GM23338 (cell line): ENCODE measurements around the gene MED19. TPM values are rescaled to one million over a fixed set of nuclear protein-coding genes. Genes with fewer than 3 reads are reported as not detected.
"Not testable (repeated sequence)": the region's sequence is repeated elsewhere in the genome, so short reads cannot be mapped to it uniquely, and the experiment has no call there.

Source experiments
- ATAC-seq: fragments of 200-7000 bp; cut with Tn5 transposase; 3 replicates; pipeline ENCODE4 v1.9.1; 2020
- DNase-seq: peaks from one replicate; pipeline ENCODE4 v3.0.0-alpha.2; 2015; ENCODE audit warnings: low spot score
- H2AFZ ChIP-seq: fragments of 200-600 bp; sonication (generic); 2 replicates; pipeline ENCODE4 v1.8.0; 2016; ENCODE audit warnings: antibody characterized with exemption, mild to moderate bottlenecking, moderate library complexity
- H3F3A ChIP-seq: fragments of 200-600 bp; sonication (generic); replicated peaks from 2 replicates; pipeline ENCODE4 v1.8.0; 2017; ENCODE audit warnings: antibody characterized with exemption, mixed run types, low read depth
- H3K27ac ChIP-seq: fragments of 200-600 bp; sonication (generic); 2 replicates; pipeline ENCODE4 v1.6.1; 2016; ENCODE audit warnings: low read depth
- H3K27me3 ChIP-seq: fragments of 200-600 bp; sonication (generic); 2 replicates; pipeline ENCODE4 v1.8.0; 2016; ENCODE audit warnings: mild to moderate bottlenecking, mixed run types, moderate library complexity; ENCODE audit not compliant: insufficient read depth
- H3K36me3 ChIP-seq: fragments of 200-600 bp; sonication (generic); 2 replicates; pipeline ENCODE4 v1.8.0; 2016; ENCODE audit warnings: mild to moderate bottlenecking; ENCODE audit not compliant: insufficient read depth
- H3K4me1 ChIP-seq: fragments of 200-600 bp; sonication (generic); 2 replicates; pipeline ENCODE4 v1.8.0; 2016; ENCODE audit warnings: mild to moderate bottlenecking, moderate library complexity; ENCODE audit not compliant: insufficient read depth
- H3K4me2 ChIP-seq: fragments of 200-600 bp; sonication (generic); 2 replicates; pipeline ENCODE4 v1.7.1; 2017; ENCODE audit warnings: mixed run types
- H3K4me3 ChIP-seq: fragments of 200-600 bp; sonication (generic); 2 replicates; pipeline ENCODE4 v1.6.1; 2016; ENCODE audit warnings: mixed run types
- H3K79me2 ChIP-seq: fragments of 200-600 bp; sonication (generic); replicated peaks from 2 replicates; pipeline ENCODE4 v1.8.0; 2017; ENCODE audit warnings: mild to moderate bottlenecking; ENCODE audit not compliant: insufficient read depth
- H3K9me2 ChIP-seq: fragments of 200-600 bp; sonication (generic); 2 replicates; pipeline ENCODE4 v1.8.0; 2017; ENCODE audit not compliant: insufficient read depth
- H4K20me1 ChIP-seq: fragments of 200-600 bp; sonication (generic); replicated peaks from 2 replicates; pipeline ENCODE4 v1.8.0; 2017; ENCODE audit warnings: mild to moderate bottlenecking; ENCODE audit not compliant: insufficient read depth
- H3K27ac Mint-ChIP-seq: 2 replicates; pipeline ENCODE4 v1.8.0; 2020; ENCODE audit warnings: inconsistent platforms, mild to moderate bottlenecking, moderate library complexity, mixed read lengths
- H3K27me3 Mint-ChIP-seq: 3 replicates; pipeline ENCODE4 v1.8.0; 2022; ENCODE audit warnings: low read depth, mild to moderate bottlenecking, moderate library complexity, mixed read lengths, inconsistent platforms; ENCODE audit not compliant: insufficient read depth, poor library complexity
- H3K36me3 Mint-ChIP-seq: 3 replicates; pipeline ENCODE4 v1.8.0; 2021; ENCODE audit warnings: low read depth, mild to moderate bottlenecking, inconsistent platforms, moderate library complexity, mixed read lengths
- H3K4me1 Mint-ChIP-seq: 3 replicates; pipeline ENCODE4 v1.8.0; 2020; ENCODE audit warnings: mild to moderate bottlenecking, inconsistent platforms, mixed read lengths
- H3K4me3 Mint-ChIP-seq: 3 replicates; pipeline ENCODE4 v1.8.0; 2021; ENCODE audit warnings: moderate library complexity, mild to moderate bottlenecking, inconsistent platforms, mixed read lengths
- H3K9me3 Mint-ChIP-seq: 3 replicates; pipeline ENCODE4 v1.8.0; 2020; ENCODE audit warnings: moderate library complexity, mild to moderate bottlenecking, inconsistent platforms, mixed read lengths
- CREB1 ChIP-seq: fragments of 250-450 bp; sonication (Bioruptor Pico); IDR thresholded peaks from 2 replicates; pipeline ENCODE4 v1.5.0; 2020; ENCODE audit warnings: low read depth, mild to moderate bottlenecking, moderate library complexity
- EZH2phosphoT487 ChIP-seq: fragments of 200-600 bp; sonication (generic); IDR thresholded peaks from one replicate; pipeline ENCODE4 v1.8.1; 2018; ENCODE audit warnings: antibody characterized with exemption; ENCODE audit not compliant: unreplicated experiment
- NANOG ChIP-seq: IDR thresholded peaks from 2 replicates; pipeline ENCODE4 v1.6.1; 2016; ENCODE audit warnings: antibody characterized with exemption, borderline replicate concordance
- ZNF114 ChIP-seq: fragments of 250-450 bp; sonication (Bioruptor Pico); IDR thresholded peaks from 2 replicates; pipeline ENCODE4 v1.5.0; 2020; ENCODE audit warnings: mild to moderate bottlenecking, moderate library complexity
- ZNF331 ChIP-seq: fragments of 250-450 bp; sonication (Bioruptor Pico); IDR thresholded peaks from 2 replicates; pipeline ENCODE4 v1.5.0; 2020; ENCODE audit warnings: low read depth, mild to moderate bottlenecking, moderate library complexity
- polyA plus RNA-seq: library from polyadenylated mRNA; unstranded; fragments of >200 nt; fragmentation: Nextera tagmentation; extraction: Ambion mirVana; gene quantifications from 2 replicates; pipeline ENCODE4 v1.2.1, GENCODE V29; 2016
- total RNA-seq: library from RNA; depleted of rRNA; stranded (reverse); fragments of >200 nt; shearing (Covaris generic); gene quantifications from 2 replicates; pipeline ENCODE4 v1.2.3, GENCODE V29; 2014
- TF ChIP-seq, protein P1 (sequence below): IDR thresholded peaks from one replicate; pipeline ENCODE4 v1.6.1; 2018; ENCODE audit warnings: antibody characterized with exemption; ENCODE audit not compliant: unreplicated experiment
- TF ChIP-seq, protein P2 (sequence below), 2 experiments: fragments of 200-600 bp in 1 of 2; sonication (generic) in 1 of 2; conservative IDR thresholded peaks; 2 replicates each; pipeline versions ENCODE4 v1.5.1 to v1.6.1; 2016 to 2017; ENCODE audit warnings: antibody characterized with exemption in 2 of 2, low read depth in 2 of 2, mild to moderate bottlenecking in 2 of 2, moderate library complexity in 1 of 2
- TF ChIP-seq, protein P3 (sequence below): fragments of 250-450 bp; sonication (Bioruptor Pico); IDR thresholded peaks from 2 replicates; pipeline ENCODE4 v1.5.0; 2020; ENCODE audit warnings: mild to moderate bottlenecking, moderate library complexity

Gene MED19
- total and polyA plus RNA-seq, 2 experiments from 2014 or later = 17.7 to 64.9 TPM

DNA sequence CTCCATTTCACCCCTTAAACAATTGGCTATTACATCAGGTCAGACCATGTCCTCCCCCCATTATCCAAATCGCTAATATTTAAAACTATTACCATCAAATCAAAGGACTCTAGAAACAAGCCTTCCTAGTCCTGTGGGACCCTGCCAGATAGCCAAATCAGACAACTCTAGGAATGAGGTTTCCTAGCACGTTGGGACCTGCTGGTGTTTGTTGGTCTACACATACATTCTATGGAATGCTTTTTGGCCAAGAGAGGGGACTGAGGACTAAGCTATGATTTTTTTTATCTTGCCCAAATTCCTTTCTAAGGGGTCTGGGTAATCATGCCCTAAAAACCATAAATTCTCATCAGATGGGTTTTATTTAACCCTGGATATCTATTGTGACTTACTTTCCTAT lies 15.2 kb upstream of the MED19 start:
- Mint-ChIP-seq H3K4me3 (no peak overlapping the region), H3K4me1 (peaks cover 27% of the 10 kb centered on the region), H3K9me3 (no peaks in the 10 kb centered on the region), H3K27me3 (no peaks in the 10 kb centered on the region), H3K27ac (no peak overlapping the region), H3K36me3 (peaks cover 14% of the 10 kb centered on the region; the same call in 2 of the 3 replicates)
- peaks cover 100% of the 10 kb centered on the region for H3K79me2 ChIP-seq
- peaks cover 16% of the 10 kb centered on the region for H3K4me1 ChIP-seq
- no peak for ATAC-seq
- peak overlapping the region; percentile 30 for H3K27ac ChIP-seq
- H3F3A ChIP-seq = peaks cover 14% of the 10 kb centered on the region; the same call in 1 of the 2 replicates
- TF ChIP-seq ZNF114 (CRISPR knock-in tag) (no peak), ZNF331 (CRISPR knock-in tag) (no peak), EZH2phosphoT487 (no peak), CREB1 (CRISPR knock-in tag) (no peak), NANOG (no peak)
- TF ChIP-seq, protein P1, sequence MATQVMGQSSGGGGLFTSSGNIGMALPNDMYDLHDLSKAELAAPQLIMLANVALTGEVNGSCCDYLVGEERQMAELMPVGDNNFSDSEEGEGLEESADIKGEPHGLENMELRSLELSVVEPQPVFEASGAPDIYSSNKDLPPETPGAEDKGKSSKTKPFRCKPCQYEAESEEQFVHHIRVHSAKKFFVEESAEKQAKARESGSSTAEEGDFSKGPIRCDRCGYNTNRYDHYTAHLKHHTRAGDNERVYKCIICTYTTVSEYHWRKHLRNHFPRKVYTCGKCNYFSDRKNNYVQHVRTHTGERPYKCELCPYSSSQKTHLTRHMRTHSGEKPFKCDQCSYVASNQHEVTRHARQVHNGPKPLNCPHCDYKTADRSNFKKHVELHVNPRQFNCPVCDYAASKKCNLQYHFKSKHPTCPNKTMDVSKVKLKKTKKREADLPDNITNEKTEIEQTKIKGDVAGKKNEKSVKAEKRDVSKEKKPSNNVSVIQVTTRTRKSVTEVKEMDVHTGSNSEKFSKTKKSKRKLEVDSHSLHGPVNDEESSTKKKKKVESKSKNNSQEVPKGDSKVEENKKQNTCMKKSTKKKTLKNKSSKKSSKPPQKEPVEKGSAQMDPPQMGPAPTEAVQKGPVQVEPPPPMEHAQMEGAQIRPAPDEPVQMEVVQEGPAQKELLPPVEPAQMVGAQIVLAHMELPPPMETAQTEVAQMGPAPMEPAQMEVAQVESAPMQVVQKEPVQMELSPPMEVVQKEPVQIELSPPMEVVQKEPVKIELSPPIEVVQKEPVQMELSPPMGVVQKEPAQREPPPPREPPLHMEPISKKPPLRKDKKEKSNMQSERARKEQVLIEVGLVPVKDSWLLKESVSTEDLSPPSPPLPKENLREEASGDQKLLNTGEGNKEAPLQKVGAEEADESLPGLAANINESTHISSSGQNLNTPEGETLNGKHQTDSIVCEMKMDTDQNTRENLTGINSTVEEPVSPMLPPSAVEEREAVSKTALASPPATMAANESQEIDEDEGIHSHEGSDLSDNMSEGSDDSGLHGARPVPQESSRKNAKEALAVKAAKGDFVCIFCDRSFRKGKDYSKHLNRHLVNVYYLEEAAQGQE = no peak
- TF ChIP-seq, protein P2, sequence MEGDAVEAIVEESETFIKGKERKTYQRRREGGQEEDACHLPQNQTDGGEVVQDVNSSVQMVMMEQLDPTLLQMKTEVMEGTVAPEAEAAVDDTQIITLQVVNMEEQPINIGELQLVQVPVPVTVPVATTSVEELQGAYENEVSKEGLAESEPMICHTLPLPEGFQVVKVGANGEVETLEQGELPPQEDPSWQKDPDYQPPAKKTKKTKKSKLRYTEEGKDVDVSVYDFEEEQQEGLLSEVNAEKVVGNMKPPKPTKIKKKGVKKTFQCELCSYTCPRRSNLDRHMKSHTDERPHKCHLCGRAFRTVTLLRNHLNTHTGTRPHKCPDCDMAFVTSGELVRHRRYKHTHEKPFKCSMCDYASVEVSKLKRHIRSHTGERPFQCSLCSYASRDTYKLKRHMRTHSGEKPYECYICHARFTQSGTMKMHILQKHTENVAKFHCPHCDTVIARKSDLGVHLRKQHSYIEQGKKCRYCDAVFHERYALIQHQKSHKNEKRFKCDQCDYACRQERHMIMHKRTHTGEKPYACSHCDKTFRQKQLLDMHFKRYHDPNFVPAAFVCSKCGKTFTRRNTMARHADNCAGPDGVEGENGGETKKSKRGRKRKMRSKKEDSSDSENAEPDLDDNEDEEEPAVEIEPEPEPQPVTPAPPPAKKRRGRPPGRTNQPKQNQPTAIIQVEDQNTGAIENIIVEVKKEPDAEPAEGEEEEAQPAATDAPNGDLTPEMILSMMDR (conservative IDR thresholded peaks at IDR 0.05; ENCODE audit: low read depth in 2 of 2) = no peak
- TF ChIP-seq, protein P3, sequence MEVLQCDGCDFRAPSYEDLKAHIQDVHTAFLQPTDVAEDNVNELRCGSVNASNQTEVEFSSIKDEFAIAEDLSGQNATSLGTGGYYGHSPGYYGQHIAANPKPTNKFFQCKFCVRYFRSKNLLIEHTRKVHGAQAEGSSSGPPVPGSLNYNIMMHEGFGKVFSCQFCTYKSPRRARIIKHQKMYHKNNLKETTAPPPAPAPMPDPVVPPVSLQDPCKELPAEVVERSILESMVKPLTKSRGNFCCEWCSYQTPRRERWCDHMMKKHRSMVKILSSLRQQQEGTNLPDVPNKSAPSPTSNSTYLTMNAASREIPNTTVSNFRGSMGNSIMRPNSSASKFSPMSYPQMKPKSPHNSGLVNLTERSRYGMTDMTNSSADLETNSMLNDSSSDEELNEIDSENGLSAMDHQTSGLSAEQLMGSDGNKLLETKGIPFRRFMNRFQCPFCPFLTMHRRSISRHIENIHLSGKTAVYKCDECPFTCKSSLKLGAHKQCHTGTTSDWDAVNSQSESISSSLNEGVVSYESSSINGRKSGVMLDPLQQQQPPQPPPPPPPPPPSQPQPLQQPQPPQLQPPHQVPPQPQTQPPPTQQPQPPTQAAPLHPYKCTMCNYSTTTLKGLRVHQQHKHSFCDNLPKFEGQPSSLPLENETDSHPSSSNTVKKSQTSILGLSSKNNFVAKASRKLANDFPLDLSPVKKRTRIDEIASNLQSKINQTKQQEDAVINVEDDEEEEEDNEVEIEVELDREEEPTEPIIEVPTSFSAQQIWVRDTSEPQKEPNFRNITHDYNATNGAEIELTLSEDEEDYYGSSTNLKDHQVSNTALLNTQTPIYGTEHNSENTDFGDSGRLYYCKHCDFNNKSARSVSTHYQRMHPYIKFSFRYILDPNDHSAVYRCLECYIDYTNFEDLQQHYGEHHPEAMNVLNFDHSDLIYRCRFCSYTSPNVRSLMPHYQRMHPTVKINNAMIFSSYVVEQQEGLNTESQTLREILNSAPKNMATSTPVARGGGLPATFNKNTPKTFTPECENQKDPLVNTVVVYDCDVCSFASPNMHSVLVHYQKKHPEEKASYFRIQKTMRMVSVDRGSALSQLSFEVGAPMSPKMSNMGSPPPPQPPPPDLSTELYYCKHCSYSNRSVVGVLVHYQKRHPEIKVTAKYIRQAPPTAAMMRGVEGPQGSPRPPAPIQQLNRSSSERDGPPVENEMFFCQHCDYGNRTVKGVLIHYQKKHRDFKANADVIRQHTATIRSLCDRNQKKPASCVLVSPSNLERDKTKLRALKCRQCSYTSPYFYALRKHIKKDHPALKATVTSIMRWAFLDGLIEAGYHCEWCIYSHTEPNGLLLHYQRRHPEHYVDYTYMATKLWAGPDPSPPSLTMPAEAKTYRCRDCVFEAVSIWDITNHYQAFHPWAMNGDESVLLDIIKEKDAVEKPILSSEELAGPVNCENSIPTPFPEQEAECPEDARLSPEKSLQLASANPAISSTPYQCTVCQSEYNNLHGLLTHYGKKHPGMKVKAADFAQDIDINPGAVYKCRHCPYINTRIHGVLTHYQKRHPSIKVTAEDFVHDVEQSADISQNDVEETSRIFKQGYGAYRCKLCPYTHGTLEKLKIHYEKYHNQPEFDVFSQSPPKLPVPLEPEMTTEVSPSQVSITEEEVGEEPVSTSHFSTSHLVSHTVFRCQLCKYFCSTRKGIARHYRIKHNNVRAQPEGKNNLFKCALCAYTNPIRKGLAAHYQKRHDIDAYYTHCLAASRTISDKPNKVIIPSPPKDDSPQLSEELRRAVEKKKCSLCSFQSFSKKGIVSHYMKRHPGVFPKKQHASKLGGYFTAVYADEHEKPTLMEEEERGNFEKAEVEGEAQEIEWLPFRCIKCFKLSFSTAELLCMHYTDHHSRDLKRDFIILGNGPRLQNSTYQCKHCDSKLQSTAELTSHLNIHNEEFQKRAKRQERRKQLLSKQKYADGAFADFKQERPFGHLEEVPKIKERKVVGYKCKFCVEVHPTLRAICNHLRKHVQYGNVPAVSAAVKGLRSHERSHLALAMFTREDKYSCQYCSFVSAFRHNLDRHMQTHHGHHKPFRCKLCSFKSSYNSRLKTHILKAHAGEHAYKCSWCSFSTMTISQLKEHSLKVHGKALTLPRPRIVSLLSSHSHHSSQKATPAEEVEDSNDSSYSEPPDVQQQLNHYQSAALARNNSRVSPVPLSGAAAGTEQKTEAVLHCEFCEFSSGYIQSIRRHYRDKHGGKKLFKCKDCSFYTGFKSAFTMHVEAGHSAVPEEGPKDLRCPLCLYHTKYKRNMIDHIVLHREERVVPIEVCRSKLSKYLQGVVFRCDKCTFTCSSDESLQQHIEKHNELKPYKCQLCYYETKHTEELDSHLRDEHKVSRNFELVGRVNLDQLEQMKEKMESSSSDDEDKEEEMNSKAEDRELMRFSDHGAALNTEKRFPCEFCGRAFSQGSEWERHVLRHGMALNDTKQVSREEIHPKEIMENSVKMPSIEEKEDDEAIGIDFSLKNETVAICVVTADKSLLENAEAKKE (CRISPR knock-in tag) = no peak
- DNase-seq = no peak
- H3K4me2 ChIP-seq = no peak overlapping the region
- H3K9me2 ChIP-seq = no peaks in the 10 kb centered on the region
- H2AFZ ChIP-seq = no peak overlapping the region
- H4K20me1 ChIP-seq = peaks cover 22% of the 10 kb centered on the region
- peaks cover 5% of the 10 kb centered on the region; the same call in 1 of the 2 replicates for H3K36me3 ChIP-seq
- no peak overlapping the region for H3K4me3 ChIP-seq
- no peaks in the 10 kb centered on the region for H3K27me3 ChIP-seq

DNA sequence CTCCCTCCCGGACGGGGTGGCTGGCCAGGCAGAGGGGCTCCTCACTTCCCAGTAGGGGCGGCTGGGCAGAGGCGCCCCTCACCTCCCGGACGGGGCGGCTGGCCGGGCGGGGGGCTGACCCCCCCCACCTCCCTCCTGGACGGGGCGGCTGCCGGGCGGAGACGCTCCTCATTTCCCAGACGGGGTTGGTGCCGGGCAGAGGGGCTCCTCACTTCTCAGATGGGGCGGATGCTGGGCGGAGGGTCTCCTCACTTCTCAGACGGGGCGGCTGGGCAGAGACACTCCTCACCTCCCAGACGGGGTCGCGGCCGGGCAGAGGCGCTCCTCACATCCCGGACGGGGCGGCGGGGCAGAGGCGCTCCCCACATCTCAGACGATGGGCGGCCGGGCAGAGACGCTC lies 4.7 kb upstream of the MED19 start:
- peaks cover 11% of the 10 kb centered on the region; the same call in 2 of the 3 replicates for H3K4me1 Mint-ChIP-seq
- not testable (repeated sequence) for H3F3A ChIP-seq, H2AFZ ChIP-seq, H3K9me2 ChIP-seq, H3K27me3 ChIP-seq, H3K4me2 ChIP-seq, H3K4me1 ChIP-seq, ATAC-seq, DNase-seq, H3K4me3 Mint-ChIP-seq, H3K4me3 ChIP-seq, H3K27ac ChIP-seq, H3K27me3 Mint-ChIP-seq, H3K27ac Mint-ChIP-seq
- H3K36me3 ChIP-seq = peaks cover 11% of the 10 kb centered on the region; the same call in 1 of the 2 replicates
- H4K20me1 ChIP-seq = peaks cover 31% of the 10 kb centered on the region
- peaks cover 18% of the 10 kb centered on the region for H3K9me3 Mint-ChIP-seq
- H3K36me3 Mint-ChIP-seq = peaks cover 56% of the 10 kb centered on the region
- peaks cover 77% of the 10 kb centered on the region for H3K79me2 ChIP-seq
